HCT116 (cell line): Measurements from ENCODE around the gene FASN. TPM values are rescaled to one million over a fixed set of nuclear protein-coding genes. Genes with fewer than 3 reads are reported as not detected.

Experiments used
- ATAC-seq: fragments of 200-7000 bp; cut with Tn5 transposase; 2 replicates; pipeline ENCODE4 v1.9.1; 2020; ENCODE audit warnings: mild to moderate bottlenecking, moderate library complexity
- BruUV-seq: library from RNA; stranded (reverse); fragments of 400-500 nt; replicated peaks from 2 replicates; lab custom pipeline; 2021; lab: Mats Ljungman, UMichigan
- CTCF ChIA-PET: fragments of 300-600 bp; sonication (Branson Sonifier 250); formaldehyde crosslinking; loops from one replicate; lab custom pipeline; 2021; ENCODE audit warnings: antibody characterized with exemption; lab: Charles Lee
- POLR2A ChIA-PET: fragments of 300-600, 350-600 bp; sonication (Branson Sonifier 250); formaldehyde crosslinking; loops from one replicate; lab custom pipeline; 2021; ENCODE audit warnings: antibody characterized with exemption; lab: Charles Lee
- RAD21 ChIA-PET, 2 experiments: fragments of 300-600 bp; sonication (Branson Sonifier 250); formaldehyde crosslinking; loops; one replicate each; lab custom pipeline; 2023; ENCODE audit warnings: low total read pairs in 2 of 2; ENCODE audit not compliant: uncharacterized antibody in 2 of 2, unreplicated experiment in 2 of 2, low non-redundant PET in 1 of 2; lab: Charles Lee
- DNase-seq: peaks from one replicate; pipeline ENCODE4 v3.0.0-alpha.2; 2010; ENCODE audit warnings: low read depth, low spot score
- H2AFZ ChIP-seq: fragments of 200-600 bp; shearing (Covaris generic), sonication (generic); 2 replicates; pipeline ENCODE4 v1.6.1; 2017; ENCODE audit warnings: low read depth, mixed run types, mixed read lengths, antibody characterized with exemption, low read length; ENCODE audit not compliant: poor library complexity, severe bottlenecking
- H3K27ac ChIP-seq: 2 replicates; pipeline ENCODE4 v1.5.1; 2012; ENCODE audit warnings: low read depth, low read length
- H3K27me3 ChIP-seq: fragments of 200-600 bp; sonication (generic); 2 replicates; pipeline ENCODE4 v1.6.1; 2016; ENCODE audit warnings: mixed run types, low read length, mixed read lengths; ENCODE audit not compliant: insufficient read depth
- H3K36me3 ChIP-seq, 2 experiments: fragments of 200-500 bp in 1 of 2; fragments of 200-600 bp in 1 of 2; sonication (Bioruptor generic) in 1 of 2; sonication (generic) in 1 of 2; 2 replicates each; pipeline versions ENCODE4 v1.5.1 to v1.6.1; 2014 to 2016; ENCODE audit warnings: low read length in 2 of 2, inconsistent platforms in 1 of 2, mixed read lengths in 1 of 2, mixed run types in 1 of 2; ENCODE audit not compliant: insufficient read depth in 2 of 2, control insufficient read depth in 1 of 2
- H3K4me1 ChIP-seq, 2 experiments: fragments of 200-600 bp in 1 of 2; sonication (generic) in 1 of 2; 2 replicates each; pipeline versions ENCODE4 v1.5.1 to v1.6.1; 2012 to 2017; ENCODE audit warnings: low read length in 2 of 2, inconsistent platforms in 1 of 2, mild to moderate bottlenecking in 1 of 2, mixed read lengths in 1 of 2, mixed run types in 1 of 2, moderate library complexity in 1 of 2; ENCODE audit not compliant: insufficient read depth in 2 of 2, control insufficient read depth in 1 of 2
- H3K4me2 ChIP-seq: fragments of 200-600 bp; sonication (generic); 2 replicates; pipeline ENCODE4 v1.6.1; 2017; ENCODE audit warnings: mixed run types, low read length, mixed read lengths
- H3K4me3 ChIP-seq, 2 experiments: fragments of 200-600 bp in 1 of 2; sonication (generic) in 1 of 2; replicated peaks in 1 of 2; 2 replicates each; pipeline ENCODE4 v1.5.1; 2011 to 2016; ENCODE audit warnings: low read length in 2 of 2, control low read depth in 1 of 2, low read depth in 1 of 2, mild to moderate bottlenecking in 1 of 2, mixed read lengths in 1 of 2, mixed run types in 1 of 2
- H3K79me2 ChIP-seq: fragments of 200-600 bp; sonication (generic); 2 replicates; pipeline ENCODE4 v1.6.1; 2017; ENCODE audit warnings: mild to moderate bottlenecking, mixed run types, low read length, moderate library complexity, mixed read lengths; ENCODE audit not compliant: insufficient read depth
- H3K9ac ChIP-seq: fragments of 200-600 bp; sonication (generic); 2 replicates; pipeline ENCODE4 v1.6.1; 2016; ENCODE audit warnings: low read length, mixed read lengths
- H3K9me2 ChIP-seq: fragments of 200-600 bp; sonication (generic), shearing (Covaris generic); 2 replicates; pipeline ENCODE4 v1.6.1; 2017; ENCODE audit warnings: mixed run types, mild to moderate bottlenecking, moderate library complexity; ENCODE audit not compliant: insufficient read depth
- H3K9me3 ChIP-seq, 2 experiments: fragments of 200-500 bp in 1 of 2; fragments of 200-600 bp in 1 of 2; sonication (Bioruptor generic) in 1 of 2; sonication (generic) in 1 of 2; 2 replicates each; pipeline ENCODE4 v1.6.1; 2014 to 2017; ENCODE audit warnings: low read length in 2 of 2, mixed read lengths in 2 of 2, inconsistent platforms in 1 of 2, low read depth in 1 of 2, mild to moderate bottlenecking in 1 of 2, mixed run types in 1 of 2, moderate library complexity in 1 of 2; ENCODE audit not compliant: control insufficient read depth in 1 of 2, insufficient read depth in 1 of 2
- H4K20me1 ChIP-seq: fragments of 200-600 bp; sonication (generic), shearing (Covaris generic); 2 replicates; pipeline ENCODE4 v1.6.1; 2017; ENCODE audit warnings: mixed run types, mild to moderate bottlenecking, moderate library complexity; ENCODE audit not compliant: insufficient read depth
- ATF3 ChIP-seq: IDR thresholded peaks from 2 replicates; pipeline ENCODE4 v1.6.1; 2012
- CBX3 ChIP-seq: IDR thresholded peaks from 2 replicates; pipeline ENCODE4 v1.6.1; 2012; ENCODE audit warnings: low read depth
- CEBPB ChIP-seq: IDR thresholded peaks from 2 replicates; pipeline ENCODE4 v1.6.1; 2012; ENCODE audit warnings: low read depth
- EGR1 ChIP-seq: IDR thresholded peaks from 2 replicates; pipeline ENCODE4 v1.6.1; 2012; ENCODE audit warnings: low read depth
- ELF1 ChIP-seq: IDR thresholded peaks from 2 replicates; pipeline ENCODE4 v1.6.1; 2012; ENCODE audit warnings: low read depth, borderline replicate concordance
- EZH2 ChIP-seq: fragments of 200-600 bp; sonication (generic); IDR thresholded peaks from 2 replicates; pipeline ENCODE4 v1.6.1; 2017; ENCODE audit warnings: antibody characterized with exemption, mixed run types
- EZH2phosphoT487 ChIP-seq: fragments of 200-600 bp; IDR thresholded peaks from 2 replicates; pipeline ENCODE4 v1.6.1; 2018; ENCODE audit warnings: antibody characterized with exemption, borderline replicate concordance
- FOSL1 ChIP-seq: IDR thresholded peaks from 2 replicates; pipeline ENCODE4 v1.6.1; 2012; ENCODE audit warnings: low read depth
- POLR2A ChIP-seq: IDR thresholded peaks from 2 replicates; pipeline ENCODE4 v1.7.0; 2011; ENCODE audit warnings: borderline replicate concordance; ENCODE audit not compliant: insufficient read depth, insufficient read length; ENCODE audit errors: extremely low read depth
- SP1 ChIP-seq: IDR thresholded peaks from 2 replicates; pipeline ENCODE4 v1.6.1; 2012; ENCODE audit warnings: low read depth
- SRF ChIP-seq: IDR thresholded peaks from 2 replicates; pipeline ENCODE4 v1.6.1; 2012; ENCODE audit warnings: low read depth
- ZBTB33 ChIP-seq: IDR thresholded peaks from 2 replicates; pipeline ENCODE4 v1.6.1; 2011; ENCODE audit warnings: mild to moderate bottlenecking, low read length, moderate library complexity; ENCODE audit not compliant: insufficient replicate concordance; ENCODE audit errors: extremely low read depth
- intact Hi-C: fragments of 100-400 bp; cut with micrococcal nuclease; formaldehyde crosslinking; loops from 2 replicates; pipeline ENCODE4 v1.10.0; 2022
- total RNA-seq: library from RNA; stranded (reverse); gene quantifications from one replicate; pipeline ENCODE4 v1.2.1, GENCODE V29; 2021; ENCODE audit not compliant: unreplicated experiment
- TF ChIP-seq, protein P1 (sequence below): IDR thresholded peaks from 2 replicates; pipeline ENCODE4 v1.6.1; 2012
- TF ChIP-seq, protein P2 (sequence below), 3 experiments: fragments of 200-600 bp in 1 of 3; sonication (generic) in 1 of 3; IDR thresholded peaks in 2 of 3; conservative IDR thresholded peaks in 1 of 3; 2 replicates each; pipeline ENCODE4 v1.5.1; 2012 to 2017; ENCODE audit warnings: low read depth in 2 of 3, low read length in 2 of 3, antibody characterized with exemption in 1 of 3, borderline replicate concordance in 1 of 3, control low read depth in 1 of 3, mild to moderate bottlenecking in 1 of 3, mixed read lengths in 1 of 3, mixed run types in 1 of 3, moderate library complexity in 1 of 3; ENCODE audit not compliant: insufficient read depth in 1 of 3

The FASN gene
- total RNA-seq, 1 experiment from 2014 or later = 754 TPM

DNA sequence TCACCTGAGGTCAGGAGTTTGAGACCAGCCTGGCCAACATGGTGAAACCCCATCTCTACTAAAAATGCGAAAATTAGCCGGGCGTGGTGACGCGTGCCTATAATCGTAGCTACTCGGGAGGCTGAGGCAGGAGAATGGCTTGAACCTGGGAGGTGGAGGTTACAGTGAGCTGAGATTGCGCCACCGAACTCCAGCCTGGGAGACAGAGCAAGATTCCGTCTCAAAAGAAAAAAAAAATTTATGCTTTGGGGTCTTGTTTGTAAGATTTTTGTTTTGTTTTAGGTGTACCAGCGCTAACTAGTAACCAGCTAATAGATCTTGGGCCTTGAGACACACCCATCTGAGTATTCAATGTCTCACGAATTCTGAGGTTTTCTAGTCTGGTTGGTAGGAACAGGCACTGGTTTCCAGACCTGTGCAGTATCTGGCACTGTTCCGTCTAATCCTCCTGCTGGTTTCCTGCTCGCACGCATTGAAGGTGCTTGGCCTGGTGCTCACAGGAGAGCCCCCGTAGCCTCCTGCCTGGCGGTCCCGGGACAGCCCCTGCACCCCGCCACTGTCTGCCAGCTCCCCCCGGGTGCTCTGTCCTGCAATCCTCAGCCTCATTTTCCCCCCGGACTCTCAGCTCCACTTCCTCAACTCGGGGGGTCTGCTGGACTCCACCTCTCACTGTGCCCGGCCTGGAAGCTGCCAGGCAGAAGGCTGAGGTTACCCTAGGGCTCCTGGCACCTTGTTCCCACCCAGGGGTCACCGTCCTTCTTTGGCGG, 21.8 kb downstream of the FASN start:
- no peak overlapping the region for H2AFZ ChIP-seq
- CTCF ChIA-PET = interaction anchor here (2.0 kb wide), 1 partner anchor 46 kb away, joined by 5 read pairs; no protein-coding TSS in a partner anchor
- TF ChIP-seq EZH2 = no peak
- no peak for TF ChIP-seq EGR1
- no peak for TF ChIP-seq CBX3
- TF ChIP-seq CEBPB = no peak
- no peak for TF ChIP-seq POLR2A
- no peak for TF ChIP-seq FOSL1
- TF ChIP-seq ELF1 = no peak
- no peak for TF ChIP-seq SP1
- no peak for TF ChIP-seq ZBTB33
- TF ChIP-seq, protein P1, sequence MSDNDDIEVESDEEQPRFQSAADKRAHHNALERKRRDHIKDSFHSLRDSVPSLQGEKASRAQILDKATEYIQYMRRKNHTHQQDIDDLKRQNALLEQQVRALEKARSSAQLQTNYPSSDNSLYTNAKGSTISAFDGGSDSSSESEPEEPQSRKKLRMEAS = no peak
- TF ChIP-seq, protein P2, sequence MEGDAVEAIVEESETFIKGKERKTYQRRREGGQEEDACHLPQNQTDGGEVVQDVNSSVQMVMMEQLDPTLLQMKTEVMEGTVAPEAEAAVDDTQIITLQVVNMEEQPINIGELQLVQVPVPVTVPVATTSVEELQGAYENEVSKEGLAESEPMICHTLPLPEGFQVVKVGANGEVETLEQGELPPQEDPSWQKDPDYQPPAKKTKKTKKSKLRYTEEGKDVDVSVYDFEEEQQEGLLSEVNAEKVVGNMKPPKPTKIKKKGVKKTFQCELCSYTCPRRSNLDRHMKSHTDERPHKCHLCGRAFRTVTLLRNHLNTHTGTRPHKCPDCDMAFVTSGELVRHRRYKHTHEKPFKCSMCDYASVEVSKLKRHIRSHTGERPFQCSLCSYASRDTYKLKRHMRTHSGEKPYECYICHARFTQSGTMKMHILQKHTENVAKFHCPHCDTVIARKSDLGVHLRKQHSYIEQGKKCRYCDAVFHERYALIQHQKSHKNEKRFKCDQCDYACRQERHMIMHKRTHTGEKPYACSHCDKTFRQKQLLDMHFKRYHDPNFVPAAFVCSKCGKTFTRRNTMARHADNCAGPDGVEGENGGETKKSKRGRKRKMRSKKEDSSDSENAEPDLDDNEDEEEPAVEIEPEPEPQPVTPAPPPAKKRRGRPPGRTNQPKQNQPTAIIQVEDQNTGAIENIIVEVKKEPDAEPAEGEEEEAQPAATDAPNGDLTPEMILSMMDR (IDR thresholded peaks at IDR 0.05 in 2 of 3, conservative IDR thresholded peaks at IDR 0.05 in 1 of 3; ENCODE audit: borderline replicate concordance in 1 of 3, insufficient read depth in 1 of 3, low read depth in 2 of 3, low read length in 2 of 3) = no peak
- no peak for TF ChIP-seq ATF3
- no peak for TF ChIP-seq EZH2phosphoT487
- no peak for TF ChIP-seq SRF
- TF ChIP-seq, all 23 proteins: peak for 0
- Histone ChIP-seq H3K27me3 (no peaks in the 10 kb centered on the region), H3K9ac (no peak overlapping the region), H3K36me3 (peaks cover 21 to 25% of the 10 kb centered on the region in 2 experiments; a peak in 3 of 4 replicates), H3K9me3 (no peaks in the 10 kb centered on the region), H3K4me3 (no peak overlapping the region), H4K20me1 (peaks cover 9% of the 10 kb centered on the region; the same call in 1 of the 2 replicates), H3K4me1 (no peaks in the 10 kb centered on the region), H3K4me2 (no peak overlapping the region), H3K9me2 (no peaks in the 10 kb centered on the region), H3K27ac (0 out of 2 replicates have a peak overlapping the region, but pooled peaks have one; percentile 5), H3K79me2 (no peaks in the 10 kb centered on the region)
- intact Hi-C loops = no loop called here
- ATAC-seq (no peak), DNase-seq (no peak)
- no TSS peak for BruUV-seq
- ChIA-PET RAD21 (interaction anchor here in 1 of 2 experiments (0.5 kb wide), 1 partner anchor 28 kb away, joined by 3 read pairs; no protein-coding TSS in a partner anchor), POLR2A (interaction anchor here (1.9 kb wide), 1 partner anchor 22 kb away, joined by 5 read pairs; the partner anchor contains the start of gene FASN)
